MM.1S (cell line): ENCODE measurements around the gene DBNL.

Source experiments
- DNase-seq: peaks from one replicate; pipeline ENCODE4 v3.0.0-alpha.2; 2015
- H2AFZ ChIP-seq: fragments of 300-600 bp; sonication (generic); 2 replicates; pipeline ENCODE4 v1.6.0; 2016; ENCODE audit warnings: antibody characterized with exemption, low read length
- H3F3A ChIP-seq: fragments of 300-600 bp; sonication (generic); 2 replicates; pipeline ENCODE4 v1.6.1; 2016; ENCODE audit warnings: mild to moderate bottlenecking, antibody characterized with exemption, low read length, moderate library complexity, mixed read lengths; ENCODE audit not compliant: insufficient read depth
- H3K27ac ChIP-seq: fragments of 300-600 bp; sonication (generic); 2 replicates; pipeline ENCODE4 v1.5.1; 2016; ENCODE audit warnings: mild to moderate bottlenecking, low read length
- H3K27me3 ChIP-seq: fragments of 300-600 bp; sonication (generic); replicated peaks from 2 replicates; pipeline ENCODE4 v1.6.0; 2016; ENCODE audit warnings: low read length; ENCODE audit not compliant: insufficient read depth
- H3K36me3 ChIP-seq: fragments of 300-600 bp; sonication (generic); replicated peaks from 2 replicates; pipeline ENCODE4 v1.6.1; 2016; ENCODE audit warnings: mild to moderate bottlenecking, low read length, mixed read lengths; ENCODE audit not compliant: insufficient read depth
- H3K4me1 ChIP-seq: fragments of 300-600 bp; sonication (generic); 2 replicates; pipeline ENCODE4 v1.6.1; 2016; ENCODE audit warnings: low read length, mixed read lengths
- H3K4me2 ChIP-seq: fragments of 300-600 bp; sonication (generic); 2 replicates; pipeline ENCODE4 v1.6.0; 2016; ENCODE audit warnings: low read depth, low read length
- H3K4me3 ChIP-seq: fragments of 300-600 bp; sonication (generic); 2 replicates; pipeline ENCODE4 v1.5.1; 2016; ENCODE audit warnings: low read length, mixed read lengths
- H3K79me2 ChIP-seq: fragments of 300-600 bp; sonication (generic); 2 replicates; pipeline ENCODE4 v1.6.1; 2016; ENCODE audit warnings: mixed run types, low read length, mixed read lengths
- H3K9ac ChIP-seq: fragments of 300-600 bp; sonication (generic); 2 replicates; pipeline ENCODE4 v1.6.1; 2016; ENCODE audit warnings: low read length, mixed read lengths
- H3K9me2 ChIP-seq: fragments of 300-600 bp; sonication (generic); replicated peaks from 2 replicates; pipeline ENCODE4 v1.6.1; 2016; ENCODE audit warnings: mild to moderate bottlenecking, low read length, mixed read lengths; ENCODE audit not compliant: insufficient read depth
- H3K9me3 ChIP-seq: fragments of 300-600 bp; sonication (generic); replicated peaks from 2 replicates; pipeline ENCODE4 v1.6.1; 2016; ENCODE audit warnings: mild to moderate bottlenecking, low read length, mixed read lengths; ENCODE audit not compliant: insufficient read depth
- H4K20me1 ChIP-seq: fragments of 300-600 bp; sonication (generic); 2 replicates; pipeline ENCODE4 v1.6.1; 2016; ENCODE audit warnings: mild to moderate bottlenecking, low read length, moderate library complexity, mixed read lengths; ENCODE audit not compliant: insufficient read depth
- EZH2 ChIP-seq: fragments of 300-600 bp; sonication (generic); optimal IDR thresholded peaks from 2 replicates; pipeline ENCODE3; 2017; ENCODE audit warnings: low read depth, mild to moderate bottlenecking, antibody characterized with exemption, low read length, mixed read lengths
- EZH2phosphoT487 ChIP-seq: fragments of 300-600 bp; sonication (generic); IDR thresholded peaks from 2 replicates; pipeline ENCODE4 v1.6.1; 2018; ENCODE audit warnings: antibody characterized with exemption, low read length
- TF ChIP-seq, protein P1 (sequence below): fragments of 300-600 bp; sonication (generic); IDR thresholded peaks from 2 replicates; pipeline ENCODE4 v1.5.1; 2016; ENCODE audit warnings: antibody characterized with exemption, low read length, mixed read lengths

DBNL gene

GRCh38 chr7:44066111-44066460 is 21.6 kb downstream of the DBNL start:
- Histone ChIP-seq H3K9ac (no peak overlapping the region), H3K27me3 (no peaks in the 10 kb centered on the region), H3K4me2 (no peak overlapping the region)

DNA sequence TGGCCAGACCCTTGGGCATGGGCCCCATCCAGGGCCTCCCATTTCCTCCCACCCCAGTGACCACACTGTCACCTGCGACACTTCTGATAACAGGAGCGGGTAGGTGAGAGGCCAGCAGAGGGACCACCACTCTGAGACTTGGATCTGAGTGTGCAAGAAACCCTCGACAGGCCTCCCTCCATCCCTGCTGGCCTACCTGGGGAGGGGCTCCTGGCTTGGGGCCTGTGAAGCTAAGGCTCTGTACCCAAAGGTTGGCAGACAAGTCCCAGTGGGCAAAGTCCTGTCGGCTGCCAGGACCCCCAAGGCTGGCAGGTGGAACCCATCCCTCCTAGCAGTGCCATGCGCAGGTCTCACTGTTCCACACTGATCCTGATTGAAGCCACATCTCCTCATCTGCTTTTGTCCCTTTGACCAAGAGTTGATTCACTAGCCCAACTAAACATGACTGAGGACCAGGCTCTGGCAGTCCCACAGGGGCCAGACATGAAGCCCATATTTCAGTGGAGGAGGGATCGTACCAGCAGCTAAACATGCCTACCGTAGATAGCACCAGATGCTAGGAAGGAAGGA is 22.1 kb downstream of the DBNL start:
- Histone ChIP-seq H3K4me2 (no peak overlapping the region), H3K9me3 (no peaks in the 10 kb centered on the region), H2AFZ (no peak overlapping the region), H3K36me3 (no peaks in the 10 kb centered on the region), H3K9me2 (no peaks in the 10 kb centered on the region), H4K20me1 (no peaks in the 10 kb centered on the region), H3K9ac (no peak overlapping the region), H3F3A (peaks cover 8% of the 10 kb centered on the region; the same call in 1 of the 2 replicates), H3K4me1 (0 out of 2 replicates have a peak, but pooled peaks cover 3% of the 10 kb centered on the region), H3K79me2 (no peaks in the 10 kb centered on the region), H3K4me3 (no peak overlapping the region), H3K27ac (no peak overlapping the region), H3K27me3 (no peaks in the 10 kb centered on the region)
- TF ChIP-seq EZH2phosphoT487 (no peak), EZH2 (no peak)
- TF ChIP-seq, protein P1, sequence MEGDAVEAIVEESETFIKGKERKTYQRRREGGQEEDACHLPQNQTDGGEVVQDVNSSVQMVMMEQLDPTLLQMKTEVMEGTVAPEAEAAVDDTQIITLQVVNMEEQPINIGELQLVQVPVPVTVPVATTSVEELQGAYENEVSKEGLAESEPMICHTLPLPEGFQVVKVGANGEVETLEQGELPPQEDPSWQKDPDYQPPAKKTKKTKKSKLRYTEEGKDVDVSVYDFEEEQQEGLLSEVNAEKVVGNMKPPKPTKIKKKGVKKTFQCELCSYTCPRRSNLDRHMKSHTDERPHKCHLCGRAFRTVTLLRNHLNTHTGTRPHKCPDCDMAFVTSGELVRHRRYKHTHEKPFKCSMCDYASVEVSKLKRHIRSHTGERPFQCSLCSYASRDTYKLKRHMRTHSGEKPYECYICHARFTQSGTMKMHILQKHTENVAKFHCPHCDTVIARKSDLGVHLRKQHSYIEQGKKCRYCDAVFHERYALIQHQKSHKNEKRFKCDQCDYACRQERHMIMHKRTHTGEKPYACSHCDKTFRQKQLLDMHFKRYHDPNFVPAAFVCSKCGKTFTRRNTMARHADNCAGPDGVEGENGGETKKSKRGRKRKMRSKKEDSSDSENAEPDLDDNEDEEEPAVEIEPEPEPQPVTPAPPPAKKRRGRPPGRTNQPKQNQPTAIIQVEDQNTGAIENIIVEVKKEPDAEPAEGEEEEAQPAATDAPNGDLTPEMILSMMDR: no peak
- no peak for DNase-seq

More at GRCh38 chr7:44066111-44066460, 21.6 kb downstream of the DBNL start:
- peaks cover 3% of the 10 kb centered on the region; the same call in 1 of the 2 replicates for H3F3A ChIP-seq
- H3K4me3 ChIP-seq: no peak overlapping the region
- no peaks in the 10 kb centered on the region for H3K9me3 ChIP-seq
- H3K27ac ChIP-seq: no peak overlapping the region
- no peak for DNase-seq
- no peaks in the 10 kb centered on the region for H3K36me3 ChIP-seq
- TF ChIP-seq EZH2phosphoT487: no peak
- TF ChIP-seq, protein P1: no peak
- TF ChIP-seq EZH2: no peak
- no peak overlapping the region for H2AFZ ChIP-seq
- no peaks in the 10 kb centered on the region for H3K9me2 ChIP-seq
- H3K79me2 ChIP-seq: no peaks in the 10 kb centered on the region
- H4K20me1 ChIP-seq: no peaks in the 10 kb centered on the region
- H3K4me1 ChIP-seq: 0 out of 2 replicates have a peak, but pooled peaks cover 3% of the 10 kb centered on the region

DNA sequence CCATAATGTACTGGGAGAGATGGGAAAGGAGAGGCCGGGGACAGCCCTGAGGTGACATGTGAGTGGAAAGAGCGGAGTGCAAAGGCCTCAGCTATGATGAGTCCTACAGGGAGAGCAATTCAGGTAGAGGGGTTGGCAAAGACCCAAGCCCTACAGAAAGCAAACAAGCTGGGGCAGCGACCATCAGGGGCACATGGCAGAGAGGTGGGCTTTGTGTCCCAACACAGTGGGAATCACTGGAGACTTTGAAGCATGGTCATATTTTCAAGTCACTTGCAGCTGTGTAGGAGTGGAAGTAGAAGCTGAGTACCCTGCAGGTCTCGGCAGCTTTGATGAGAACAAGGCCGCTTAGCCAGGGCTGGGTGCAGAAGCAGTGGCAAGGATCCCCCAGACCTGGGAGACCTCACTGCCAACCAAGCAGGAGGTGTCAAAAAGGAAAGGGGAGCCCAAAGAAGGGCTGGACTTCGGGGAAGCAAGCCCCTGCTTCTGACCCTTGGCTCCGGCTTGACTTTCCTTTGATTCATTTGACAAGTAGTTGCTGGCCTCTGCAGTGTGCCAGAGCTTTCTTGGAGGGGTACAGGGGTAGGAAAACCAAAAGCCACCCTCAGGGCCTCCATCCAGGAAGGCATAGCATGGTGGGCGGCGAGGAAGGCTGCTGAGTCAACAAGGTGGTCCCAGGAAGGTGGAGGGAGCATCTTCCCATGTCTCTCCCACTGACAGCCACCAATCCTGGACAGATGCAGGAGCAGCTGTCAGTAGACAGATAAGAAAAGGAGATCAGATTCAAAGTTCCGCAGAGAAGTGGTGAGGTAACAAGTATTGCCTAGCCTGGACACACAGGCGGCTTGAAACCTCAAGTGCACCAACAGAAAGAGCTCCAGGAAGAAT is 22.8 kb downstream of the DBNL start:
- no peaks in the 10 kb centered on the region for H3K9me3 ChIP-seq
- no peaks in the 10 kb centered on the region for H3K9me2 ChIP-seq
- H3K4me2 ChIP-seq: no peak overlapping the region
- H4K20me1 ChIP-seq: no peaks in the 10 kb centered on the region
- H3K36me3 ChIP-seq: no peaks in the 10 kb centered on the region
- H3K27me3 ChIP-seq: no peaks in the 10 kb centered on the region
- no peak overlapping the region for H3K27ac ChIP-seq
- H3K9ac ChIP-seq: no peak overlapping the region
- 0 out of 2 replicates have a peak, but pooled peaks cover 3% of the 10 kb centered on the region for H3K4me1 ChIP-seq
- H3K4me3 ChIP-seq: no peak overlapping the region
- TF ChIP-seq EZH2 (no peak), EZH2phosphoT487 (no peak)
- TF ChIP-seq, protein P1: no peak
- no peak overlapping the region for H2AFZ ChIP-seq
- DNase-seq: no peak
- H3F3A ChIP-seq: peaks cover 8% of the 10 kb centered on the region; the same call in 1 of the 2 replicates
- no peaks in the 10 kb centered on the region for H3K79me2 ChIP-seq
